GM23338 (cell line): ENCODE measurements around the gene SMIM45.

Experiments
- ATAC-seq: fragments of 200-7000 bp; cut with Tn5 transposase; 3 replicates; pipeline ENCODE4 v1.9.1; 2020
- DNase-seq: peaks from one replicate; pipeline ENCODE4 v3.0.0-alpha.2; 2015; ENCODE audit warnings: low spot score
- H2AFZ ChIP-seq: fragments of 200-600 bp; sonication (generic); 2 replicates; pipeline ENCODE4 v1.8.0; 2016; ENCODE audit warnings: antibody characterized with exemption, mild to moderate bottlenecking, moderate library complexity
- H3F3A ChIP-seq: fragments of 200-600 bp; sonication (generic); replicated peaks from 2 replicates; pipeline ENCODE4 v1.8.0; 2017; ENCODE audit warnings: antibody characterized with exemption, mixed run types, low read depth
- H3K27ac ChIP-seq: fragments of 200-600 bp; sonication (generic); 2 replicates; pipeline ENCODE4 v1.6.1; 2016; ENCODE audit warnings: low read depth
- H3K27me3 ChIP-seq: fragments of 200-600 bp; sonication (generic); 2 replicates; pipeline ENCODE4 v1.8.0; 2016; ENCODE audit warnings: mild to moderate bottlenecking, mixed run types, moderate library complexity; ENCODE audit not compliant: insufficient read depth
- H3K36me3 ChIP-seq: fragments of 200-600 bp; sonication (generic); 2 replicates; pipeline ENCODE4 v1.8.0; 2016; ENCODE audit warnings: mild to moderate bottlenecking; ENCODE audit not compliant: insufficient read depth
- H3K4me1 ChIP-seq: fragments of 200-600 bp; sonication (generic); 2 replicates; pipeline ENCODE4 v1.8.0; 2016; ENCODE audit warnings: mild to moderate bottlenecking, moderate library complexity; ENCODE audit not compliant: insufficient read depth
- H3K4me2 ChIP-seq: fragments of 200-600 bp; sonication (generic); 2 replicates; pipeline ENCODE4 v1.7.1; 2017; ENCODE audit warnings: mixed run types
- H3K4me3 ChIP-seq: fragments of 200-600 bp; sonication (generic); 2 replicates; pipeline ENCODE4 v1.6.1; 2016; ENCODE audit warnings: mixed run types
- H3K79me2 ChIP-seq: fragments of 200-600 bp; sonication (generic); replicated peaks from 2 replicates; pipeline ENCODE4 v1.8.0; 2017; ENCODE audit warnings: mild to moderate bottlenecking; ENCODE audit not compliant: insufficient read depth
- H3K9me2 ChIP-seq: fragments of 200-600 bp; sonication (generic); 2 replicates; pipeline ENCODE4 v1.8.0; 2017; ENCODE audit not compliant: insufficient read depth
- H4K20me1 ChIP-seq: fragments of 200-600 bp; sonication (generic); replicated peaks from 2 replicates; pipeline ENCODE4 v1.8.0; 2017; ENCODE audit warnings: mild to moderate bottlenecking; ENCODE audit not compliant: insufficient read depth
- H3K27ac Mint-ChIP-seq: 2 replicates; pipeline ENCODE4 v1.8.0; 2020; ENCODE audit warnings: inconsistent platforms, mild to moderate bottlenecking, moderate library complexity, mixed read lengths
- H3K27me3 Mint-ChIP-seq: 3 replicates; pipeline ENCODE4 v1.8.0; 2022; ENCODE audit warnings: low read depth, mild to moderate bottlenecking, moderate library complexity, mixed read lengths, inconsistent platforms; ENCODE audit not compliant: insufficient read depth, poor library complexity
- H3K36me3 Mint-ChIP-seq: 3 replicates; pipeline ENCODE4 v1.8.0; 2021; ENCODE audit warnings: low read depth, mild to moderate bottlenecking, inconsistent platforms, moderate library complexity, mixed read lengths
- H3K4me1 Mint-ChIP-seq: 3 replicates; pipeline ENCODE4 v1.8.0; 2020; ENCODE audit warnings: mild to moderate bottlenecking, inconsistent platforms, mixed read lengths
- H3K4me3 Mint-ChIP-seq: 3 replicates; pipeline ENCODE4 v1.8.0; 2021; ENCODE audit warnings: moderate library complexity, mild to moderate bottlenecking, inconsistent platforms, mixed read lengths
- H3K9me3 Mint-ChIP-seq: 3 replicates; pipeline ENCODE4 v1.8.0; 2020; ENCODE audit warnings: moderate library complexity, mild to moderate bottlenecking, inconsistent platforms, mixed read lengths
- CREB1 ChIP-seq: fragments of 250-450 bp; sonication (Bioruptor Pico); IDR thresholded peaks from 2 replicates; pipeline ENCODE4 v1.5.0; 2020; ENCODE audit warnings: low read depth, mild to moderate bottlenecking, moderate library complexity
- ETS1 ChIP-seq: IDR thresholded peaks from 2 replicates; pipeline ENCODE4 v1.6.1; 2016; ENCODE audit warnings: antibody characterized with exemption
- EZH2 ChIP-seq: fragments of 200-600 bp; sonication (generic); IDR thresholded peaks from one replicate; pipeline ENCODE4 v1.8.0; 2017; ENCODE audit warnings: antibody characterized with exemption, mild to moderate bottlenecking, low read depth; ENCODE audit not compliant: unreplicated experiment
- EZH2phosphoT487 ChIP-seq: fragments of 200-600 bp; sonication (generic); IDR thresholded peaks from one replicate; pipeline ENCODE4 v1.8.1; 2018; ENCODE audit warnings: antibody characterized with exemption; ENCODE audit not compliant: unreplicated experiment
- JUNB ChIP-seq: IDR thresholded peaks from one replicate; pipeline ENCODE4 v1.6.1; 2016; ENCODE audit warnings: antibody characterized with exemption; ENCODE audit not compliant: unreplicated experiment
- NANOG ChIP-seq: IDR thresholded peaks from 2 replicates; pipeline ENCODE4 v1.6.1; 2016; ENCODE audit warnings: antibody characterized with exemption, borderline replicate concordance
- POLR2AphosphoS5 ChIP-seq: IDR thresholded peaks from 2 replicates; pipeline ENCODE4 v1.6.1; 2016; ENCODE audit warnings: antibody characterized with exemption, low read depth
- ZNF331 ChIP-seq: fragments of 250-450 bp; sonication (Bioruptor Pico); IDR thresholded peaks from 2 replicates; pipeline ENCODE4 v1.5.0; 2020; ENCODE audit warnings: low read depth, mild to moderate bottlenecking, moderate library complexity
- TF ChIP-seq, protein P1 (sequence below): IDR thresholded peaks from one replicate; pipeline ENCODE4 v1.6.1; 2018; ENCODE audit warnings: antibody characterized with exemption; ENCODE audit not compliant: unreplicated experiment
- TF ChIP-seq, protein P2 (sequence below), 2 experiments: fragments of 200-600 bp in 1 of 2; sonication (generic) in 1 of 2; conservative IDR thresholded peaks; 2 replicates each; pipeline versions ENCODE4 v1.5.1 to v1.6.1; 2016 to 2017; ENCODE audit warnings: antibody characterized with exemption in 2 of 2, low read depth in 2 of 2, mild to moderate bottlenecking in 2 of 2, moderate library complexity in 1 of 2

The SMIM45 gene

GRCh38 chr22:41919357-41920224 lies 32.4 kb upstream of the SMIM45 start:
- Mint-ChIP-seq H3K27ac (no peak overlapping the region), H3K4me1 (peaks cover 10% of the 10 kb centered on the region; the same call in 2 of the 3 replicates), H3K9me3 (no peaks in the 10 kb centered on the region), H3K4me3 (peak overlapping the region; percentile 70), H3K27me3 (peaks cover 75% of the 10 kb centered on the region), H3K36me3 (no peaks in the 10 kb centered on the region; the same call in 2 of the 3 replicates)
- Histone ChIP-seq H3K9me2 (no peaks in the 10 kb centered on the region), H3K4me1 (peaks cover 28% of the 10 kb centered on the region; the same call in 1 of the 2 replicates), H2AFZ (peak overlapping the region; percentile 78; the same call in 1 of the 2 replicates), H3K27ac (no peak overlapping the region), H3K4me3 (peak overlapping the region; percentile 67), H4K20me1 (peaks cover 3% of the 10 kb centered on the region; the same call in 1 of the 2 replicates), H3F3A (0 out of 2 replicates have a peak, but pooled peaks cover 4% of the 10 kb centered on the region), H3K4me2 (peak overlapping the region; percentile 85), H3K79me2 (no peaks in the 10 kb centered on the region), H3K36me3 (no peaks in the 10 kb centered on the region), H3K27me3 (peaks cover 92% of the 10 kb centered on the region)
- ATAC-seq (peak; percentile 82), DNase-seq (peak; percentile 97)
- TF ChIP-seq POLR2AphosphoS5 (peak; percentile 86), ETS1 (no peak), NANOG (no peak)

DNA sequence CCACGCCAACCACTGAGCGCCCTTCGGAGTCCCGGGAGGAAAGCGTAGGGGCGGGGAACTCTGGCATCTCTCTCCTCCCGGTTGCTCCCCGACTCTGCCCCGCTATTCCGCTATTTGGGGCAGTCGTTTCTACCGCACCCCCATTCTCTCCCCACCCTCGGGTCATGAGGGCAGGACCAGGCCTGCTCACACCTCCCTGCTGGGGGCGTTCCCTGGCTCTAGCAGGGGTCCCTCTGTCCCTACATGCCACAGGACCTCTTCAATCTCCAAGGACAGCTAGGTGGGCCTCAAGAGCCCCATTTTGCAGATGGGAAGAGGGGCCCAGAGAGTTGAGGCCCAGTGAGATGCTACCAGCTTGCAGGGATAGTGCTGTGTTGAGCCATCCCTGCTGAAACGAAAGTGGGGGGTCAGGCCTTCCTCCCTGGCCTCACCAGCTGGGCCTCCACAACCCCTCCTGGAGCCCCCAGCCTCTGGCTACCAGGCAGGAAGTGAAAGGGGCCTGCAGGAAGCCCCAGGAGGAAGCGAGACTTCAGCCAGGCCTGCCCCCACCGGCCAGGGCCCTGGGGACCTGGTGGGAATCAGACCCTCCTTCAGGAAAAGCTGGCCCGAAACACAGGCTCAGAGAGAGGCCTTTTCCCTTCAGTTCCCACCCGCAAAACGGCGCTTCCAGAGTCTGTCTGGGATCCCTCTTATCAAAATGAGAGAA lies 31.5 kb upstream of the SMIM45 start:
- Histone ChIP-seq H3F3A (0 out of 2 replicates have a peak, but pooled peaks cover 4% of the 10 kb centered on the region), H3K4me3 (peak overlapping the region; percentile 67), H2AFZ (peak overlapping the region; percentile 78), H3K4me1 (peaks cover 26% of the 10 kb centered on the region; the same call in 1 of the 2 replicates), H4K20me1 (peaks cover 6% of the 10 kb centered on the region; the same call in 1 of the 2 replicates), H3K9me2 (no peaks in the 10 kb centered on the region), H3K36me3 (no peaks in the 10 kb centered on the region), H3K27ac (no peak overlapping the region), H3K27me3 (peaks cover 92% of the 10 kb centered on the region), H3K79me2 (no peaks in the 10 kb centered on the region), H3K4me2 (peak overlapping the region; percentile 85)
- Mint-ChIP-seq H3K9me3 (no peaks in the 10 kb centered on the region; the same call in 2 of the 3 replicates), H3K36me3 (no peaks in the 10 kb centered on the region; the same call in 2 of the 3 replicates), H3K4me3 (peak overlapping the region; percentile 70), H3K4me1 (peaks cover 13% of the 10 kb centered on the region), H3K27ac (no peak overlapping the region), H3K27me3 (peaks cover 79% of the 10 kb centered on the region)
- DNase-seq (no peak), ATAC-seq (no peak; the same call in 2 of the 3 replicates)
- TF ChIP-seq EZH2 (no peak), CREB1 (CRISPR knock-in tag) (no peak), ZNF331 (no peak), EZH2phosphoT487 (no peak), JUNB (no peak)
- TF ChIP-seq, protein P1, sequence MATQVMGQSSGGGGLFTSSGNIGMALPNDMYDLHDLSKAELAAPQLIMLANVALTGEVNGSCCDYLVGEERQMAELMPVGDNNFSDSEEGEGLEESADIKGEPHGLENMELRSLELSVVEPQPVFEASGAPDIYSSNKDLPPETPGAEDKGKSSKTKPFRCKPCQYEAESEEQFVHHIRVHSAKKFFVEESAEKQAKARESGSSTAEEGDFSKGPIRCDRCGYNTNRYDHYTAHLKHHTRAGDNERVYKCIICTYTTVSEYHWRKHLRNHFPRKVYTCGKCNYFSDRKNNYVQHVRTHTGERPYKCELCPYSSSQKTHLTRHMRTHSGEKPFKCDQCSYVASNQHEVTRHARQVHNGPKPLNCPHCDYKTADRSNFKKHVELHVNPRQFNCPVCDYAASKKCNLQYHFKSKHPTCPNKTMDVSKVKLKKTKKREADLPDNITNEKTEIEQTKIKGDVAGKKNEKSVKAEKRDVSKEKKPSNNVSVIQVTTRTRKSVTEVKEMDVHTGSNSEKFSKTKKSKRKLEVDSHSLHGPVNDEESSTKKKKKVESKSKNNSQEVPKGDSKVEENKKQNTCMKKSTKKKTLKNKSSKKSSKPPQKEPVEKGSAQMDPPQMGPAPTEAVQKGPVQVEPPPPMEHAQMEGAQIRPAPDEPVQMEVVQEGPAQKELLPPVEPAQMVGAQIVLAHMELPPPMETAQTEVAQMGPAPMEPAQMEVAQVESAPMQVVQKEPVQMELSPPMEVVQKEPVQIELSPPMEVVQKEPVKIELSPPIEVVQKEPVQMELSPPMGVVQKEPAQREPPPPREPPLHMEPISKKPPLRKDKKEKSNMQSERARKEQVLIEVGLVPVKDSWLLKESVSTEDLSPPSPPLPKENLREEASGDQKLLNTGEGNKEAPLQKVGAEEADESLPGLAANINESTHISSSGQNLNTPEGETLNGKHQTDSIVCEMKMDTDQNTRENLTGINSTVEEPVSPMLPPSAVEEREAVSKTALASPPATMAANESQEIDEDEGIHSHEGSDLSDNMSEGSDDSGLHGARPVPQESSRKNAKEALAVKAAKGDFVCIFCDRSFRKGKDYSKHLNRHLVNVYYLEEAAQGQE = no peak
- TF ChIP-seq, protein P2, sequence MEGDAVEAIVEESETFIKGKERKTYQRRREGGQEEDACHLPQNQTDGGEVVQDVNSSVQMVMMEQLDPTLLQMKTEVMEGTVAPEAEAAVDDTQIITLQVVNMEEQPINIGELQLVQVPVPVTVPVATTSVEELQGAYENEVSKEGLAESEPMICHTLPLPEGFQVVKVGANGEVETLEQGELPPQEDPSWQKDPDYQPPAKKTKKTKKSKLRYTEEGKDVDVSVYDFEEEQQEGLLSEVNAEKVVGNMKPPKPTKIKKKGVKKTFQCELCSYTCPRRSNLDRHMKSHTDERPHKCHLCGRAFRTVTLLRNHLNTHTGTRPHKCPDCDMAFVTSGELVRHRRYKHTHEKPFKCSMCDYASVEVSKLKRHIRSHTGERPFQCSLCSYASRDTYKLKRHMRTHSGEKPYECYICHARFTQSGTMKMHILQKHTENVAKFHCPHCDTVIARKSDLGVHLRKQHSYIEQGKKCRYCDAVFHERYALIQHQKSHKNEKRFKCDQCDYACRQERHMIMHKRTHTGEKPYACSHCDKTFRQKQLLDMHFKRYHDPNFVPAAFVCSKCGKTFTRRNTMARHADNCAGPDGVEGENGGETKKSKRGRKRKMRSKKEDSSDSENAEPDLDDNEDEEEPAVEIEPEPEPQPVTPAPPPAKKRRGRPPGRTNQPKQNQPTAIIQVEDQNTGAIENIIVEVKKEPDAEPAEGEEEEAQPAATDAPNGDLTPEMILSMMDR (conservative IDR thresholded peaks at IDR 0.05; ENCODE audit: low read depth in 2 of 2) = no peak
